Uterus (tissue), 2 donors: Measurements from ENCODE around the gene PLA2G10.

Experiments
- POLR2A ChIP-seq, 2 donors: fragments of 450-650 bp; IDR thresholded peaks; one replicate each; pipeline ENCODE4 v1.6.1; 2016; ENCODE audit warnings: antibody characterized with exemption in 2 of 2, mild to moderate bottlenecking in 1 of 2, moderate library complexity in 1 of 2
- TF ChIP-seq, protein P1 (sequence below), 4 experiments: fragments of 200-600 bp in 2 of 4; fragments of 450-650 bp in 2 of 4; sonication (generic) in 2 of 4; IDR thresholded peaks; one replicate each; pipeline ENCODE4 v1.5.1; 2016 to 2019; ENCODE audit warnings: antibody characterized with exemption in 4 of 4, mild to moderate bottlenecking in 2 of 4, moderate library complexity in 1 of 4

- TF ChIP-seq, protein P1, sequence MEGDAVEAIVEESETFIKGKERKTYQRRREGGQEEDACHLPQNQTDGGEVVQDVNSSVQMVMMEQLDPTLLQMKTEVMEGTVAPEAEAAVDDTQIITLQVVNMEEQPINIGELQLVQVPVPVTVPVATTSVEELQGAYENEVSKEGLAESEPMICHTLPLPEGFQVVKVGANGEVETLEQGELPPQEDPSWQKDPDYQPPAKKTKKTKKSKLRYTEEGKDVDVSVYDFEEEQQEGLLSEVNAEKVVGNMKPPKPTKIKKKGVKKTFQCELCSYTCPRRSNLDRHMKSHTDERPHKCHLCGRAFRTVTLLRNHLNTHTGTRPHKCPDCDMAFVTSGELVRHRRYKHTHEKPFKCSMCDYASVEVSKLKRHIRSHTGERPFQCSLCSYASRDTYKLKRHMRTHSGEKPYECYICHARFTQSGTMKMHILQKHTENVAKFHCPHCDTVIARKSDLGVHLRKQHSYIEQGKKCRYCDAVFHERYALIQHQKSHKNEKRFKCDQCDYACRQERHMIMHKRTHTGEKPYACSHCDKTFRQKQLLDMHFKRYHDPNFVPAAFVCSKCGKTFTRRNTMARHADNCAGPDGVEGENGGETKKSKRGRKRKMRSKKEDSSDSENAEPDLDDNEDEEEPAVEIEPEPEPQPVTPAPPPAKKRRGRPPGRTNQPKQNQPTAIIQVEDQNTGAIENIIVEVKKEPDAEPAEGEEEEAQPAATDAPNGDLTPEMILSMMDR (IDR thresholded peaks at IDR 0.05): no peak
- TF ChIP-seq POLR2A (IDR thresholded peaks at IDR 0.05): no peak
Observed at GRCh38 chr16:14628806-14629611, 65.1 kb downstream of the PLA2G10 start.
